Measurements from ENCODE around the gene SPAG7.

SPAG7 gene

GRCh38 chr17:4950075-4950745, 17.4 kb downstream of the SPAG7 start:
- DNase-seq (ENCODE audit: low read depth): no peak

- DNase-seq (ENCODE audit: low read depth): peak; percentile 64
Measured at GRCh38 chr17:4949321-4950074, 18.1 kb downstream of the SPAG7 start.

DNA sequence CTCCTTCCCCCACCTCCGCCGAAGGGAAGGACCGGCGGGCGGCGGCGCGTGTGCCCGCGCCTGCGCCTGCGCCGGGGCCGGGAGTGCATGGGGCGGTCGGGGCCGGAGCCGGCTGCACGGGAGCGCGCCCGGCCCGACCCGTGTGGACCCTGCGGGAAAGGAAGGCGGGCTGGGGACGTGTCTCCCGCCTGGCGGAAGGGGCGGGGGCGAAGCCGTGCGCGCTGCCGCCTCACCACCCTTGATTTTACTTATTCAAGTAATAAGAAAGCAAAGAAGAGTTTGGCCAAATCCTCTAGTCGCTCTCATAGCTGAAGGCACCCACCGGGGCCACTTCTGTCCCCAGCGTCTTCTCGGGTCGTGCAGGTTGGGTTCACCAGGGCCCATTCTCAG, 18.7 kb downstream of the SPAG7 start:
- peak; percentile 77 for DNase-seq (ENCODE audit: low read depth)

DNA sequence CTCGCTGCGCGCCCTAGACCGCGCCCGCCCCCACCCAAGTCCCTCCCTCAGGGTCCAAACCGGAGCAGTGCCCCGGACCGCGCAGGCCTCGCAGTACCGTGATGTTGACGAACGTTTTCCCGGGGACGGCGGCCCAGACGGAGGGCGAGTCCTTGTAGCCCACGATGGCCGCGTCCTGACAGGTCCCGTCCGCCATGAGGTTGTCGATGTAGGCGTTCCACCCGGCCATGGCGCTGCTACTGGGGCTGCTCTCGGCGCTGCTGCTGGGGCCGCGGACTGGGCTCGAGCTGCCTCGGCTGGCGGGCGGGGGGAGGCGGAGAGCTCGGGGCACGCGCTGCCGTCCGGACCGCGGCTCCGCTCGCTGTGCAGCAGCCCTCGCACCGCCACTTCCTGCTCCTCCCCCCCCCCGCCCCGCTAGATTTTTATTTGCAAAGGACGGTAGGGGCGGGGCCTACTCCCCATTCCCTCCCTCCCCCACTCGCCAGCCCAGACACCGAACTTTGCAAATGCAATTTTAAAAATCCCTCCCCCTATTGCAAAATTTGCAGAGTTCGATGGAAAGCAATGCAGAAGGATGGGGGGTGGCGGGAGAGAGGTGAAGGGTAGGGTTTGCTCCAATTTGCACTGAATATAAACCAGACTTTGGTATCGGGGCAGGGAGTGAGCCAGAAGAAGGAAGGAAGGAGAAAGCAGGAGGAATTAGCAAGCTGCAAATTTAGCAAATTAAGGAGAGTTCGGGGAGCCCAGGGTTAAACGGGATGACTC, 19.3 kb downstream of the SPAG7 start, which contains the start of gene PFN1:
Gene PFN1 (minus strand): TSS at position 365 of the 765 bp plus-strand sequence. CDS start 136 bp downstream, at position 229.
- DNase-seq (ENCODE audit: low read depth): peak; percentile 88

- DNase-seq (ENCODE audit: low read depth): peak; percentile 62
Measured at GRCh38 chr17:4947411-4948165, 20.0 kb downstream of the SPAG7 start.

DNA sequence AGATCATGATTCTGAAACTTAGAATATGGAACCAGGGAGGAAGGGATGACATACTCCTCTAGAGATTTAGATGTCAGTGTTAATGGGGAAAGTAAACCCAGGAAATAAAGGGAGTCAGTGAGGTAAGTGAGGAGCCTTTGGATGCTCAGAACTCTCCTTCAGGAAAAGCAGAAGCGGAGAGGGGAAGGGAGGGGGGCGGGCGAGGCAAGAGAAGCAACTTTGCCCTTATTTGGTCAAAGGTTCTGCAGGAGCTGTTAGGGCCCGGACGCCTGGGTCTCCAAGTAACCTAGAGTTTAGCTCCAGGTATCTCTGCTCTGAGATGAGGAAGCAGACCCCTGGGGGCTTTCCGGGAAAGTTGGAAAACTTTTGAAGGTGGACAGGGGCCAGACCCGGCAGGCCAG, 20.6 kb downstream of the SPAG7 start:
- DNase-seq (ENCODE audit: low read depth): no peak

DNA sequence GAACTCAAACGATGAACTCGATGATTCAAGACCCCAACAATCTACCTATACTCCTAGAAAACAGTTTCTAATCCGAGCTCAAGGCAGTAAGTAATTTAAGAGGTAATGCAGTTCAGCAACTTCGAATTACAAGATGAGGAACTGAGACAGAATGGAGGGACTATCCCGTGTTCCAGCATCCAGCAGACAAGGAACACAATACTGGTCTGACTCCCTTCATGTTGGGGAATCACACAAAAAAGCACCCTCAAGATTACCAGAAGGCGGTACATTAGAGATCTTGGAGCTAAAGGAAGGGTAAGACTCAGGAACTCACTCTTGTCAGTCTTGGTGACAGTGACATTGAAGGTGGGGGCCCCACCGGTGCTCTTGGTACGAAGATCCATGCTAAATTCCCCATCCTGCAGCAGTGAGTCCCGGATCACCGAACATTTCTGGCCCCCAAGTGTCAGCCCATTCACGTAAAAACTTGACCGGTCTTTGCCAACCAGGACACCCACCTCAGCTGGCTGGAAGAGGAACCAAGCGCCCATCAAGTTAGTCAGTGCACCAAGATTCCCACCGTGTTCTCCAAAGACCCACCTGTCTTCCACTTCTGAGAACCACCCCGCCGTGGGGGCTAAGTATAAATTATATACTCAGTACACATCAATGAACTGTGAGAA, 21.2 kb downstream of the SPAG7 start:
- no peak for DNase-seq (ENCODE audit: low read depth)

GRCh38 chr17:4945944-4946280, 21.7 kb downstream of the SPAG7 start:
- DNase-seq (ENCODE audit: low read depth): no peak

DNA sequence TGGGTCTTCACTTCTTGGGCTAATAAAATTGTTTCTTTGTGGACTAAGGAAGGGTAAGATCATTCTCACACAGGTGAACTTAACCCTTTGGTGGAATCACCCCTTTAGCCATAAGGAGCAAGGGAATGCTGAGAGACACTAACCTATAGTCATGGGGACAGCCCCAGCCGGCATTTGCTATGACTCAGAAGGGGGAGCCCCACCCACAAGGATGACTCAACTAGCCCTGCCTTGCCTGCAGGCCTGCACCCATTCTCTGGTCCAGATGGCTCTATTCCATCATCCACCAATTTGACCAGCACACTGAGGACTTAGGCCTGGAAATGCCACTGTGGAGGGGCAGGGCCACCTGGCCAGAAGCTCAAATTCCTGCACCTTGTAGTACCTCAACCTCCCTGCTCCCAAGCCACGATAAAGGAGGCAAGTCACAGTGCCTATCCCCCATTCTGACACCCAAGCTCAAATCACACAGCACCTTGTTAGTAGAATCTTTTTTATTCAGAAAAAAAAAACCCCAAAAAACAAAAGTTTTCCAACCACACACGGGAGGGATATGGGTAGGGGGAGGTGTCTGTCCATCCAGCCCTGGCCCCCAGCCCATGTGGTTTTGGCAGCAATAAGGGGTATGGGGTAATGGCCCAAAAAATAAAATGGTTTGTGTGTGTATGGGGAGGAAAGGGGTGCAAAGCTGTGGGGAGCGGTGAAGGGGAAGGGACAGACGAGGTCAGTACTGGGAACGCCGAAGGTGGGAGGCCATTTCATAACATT, 22.3 kb downstream of the SPAG7 start:
- peak; percentile 84 for DNase-seq (ENCODE audit: low read depth)

DNA sequence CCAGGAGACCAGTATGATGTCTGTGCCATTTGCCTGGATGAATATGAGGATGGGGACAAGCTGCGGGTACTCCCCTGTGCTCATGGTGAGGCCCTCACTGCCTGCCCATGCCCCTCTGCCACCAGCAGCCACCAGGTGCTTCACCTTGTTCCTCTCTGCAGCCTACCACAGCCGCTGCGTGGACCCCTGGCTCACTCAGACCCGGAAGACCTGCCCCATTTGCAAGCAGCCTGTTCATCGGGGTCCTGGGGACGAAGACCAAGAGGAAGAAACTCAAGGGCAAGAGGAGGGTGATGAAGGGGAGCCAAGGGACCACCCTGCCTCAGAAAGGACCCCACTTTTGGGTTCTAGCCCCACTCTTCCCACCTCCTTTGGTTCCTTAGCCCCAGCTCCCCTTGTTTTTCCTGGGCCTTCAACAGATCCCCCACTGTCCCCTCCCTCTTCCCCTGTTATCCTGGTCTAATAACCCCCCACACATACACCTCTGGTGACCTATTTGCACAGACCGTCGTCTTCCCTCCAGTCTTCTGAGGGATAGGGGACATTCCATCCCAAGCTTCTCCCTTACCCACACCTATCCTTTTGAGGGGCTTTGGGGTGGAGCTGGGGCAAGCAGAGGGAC, 23.0 kb downstream of the SPAG7 start:
- DNase-seq (ENCODE audit: low read depth): no peak

DNA sequence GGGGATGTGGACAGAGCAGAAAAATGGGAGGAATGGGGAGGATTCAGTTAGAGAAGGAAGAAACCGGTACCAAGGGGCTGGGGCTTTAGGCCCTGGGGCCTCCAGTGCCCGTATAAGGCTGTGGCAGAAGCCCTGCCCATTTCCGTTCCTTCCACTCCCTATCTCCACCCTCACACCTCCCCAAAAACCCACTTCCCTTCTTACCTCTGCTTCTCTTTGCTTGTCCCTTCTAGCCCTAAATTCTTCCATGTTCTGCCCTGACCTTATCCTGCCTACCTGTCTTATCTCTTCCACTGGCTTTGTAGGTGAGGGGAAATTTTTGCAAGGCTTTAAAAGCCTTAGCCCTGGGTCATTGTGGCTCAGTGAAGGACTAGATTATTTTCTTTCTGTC, 23.5 kb downstream of the SPAG7 start:
- no peak for DNase-seq (ENCODE audit: low read depth)

- DNase-seq (ENCODE audit: low read depth): no peak
Measured at GRCh38 chr17:4942760-4943508, 24.7 kb downstream of the SPAG7 start.

GRCh38 chr17:4941319-4941610, 26.4 kb downstream of the SPAG7 start:
- DNase-seq (ENCODE audit: low read depth): no peak

- DNase-seq (ENCODE audit: low read depth): no peak
Measured at GRCh38 chr17:4940555-4941318, 26.9 kb downstream of the SPAG7 start.

GRCh38 chr17:4939796-4940554, 27.6 kb downstream of the SPAG7 start, which contains the start of the genes RNF167 and SLC25A11:
RNF167 (plus strand) TSS chr17:4940268; CDS start chr17:4940910, 642 bp downstream.
SLC25A11 (minus strand) TSS chr17:4940046; CDS start chr17:4939910, 136 bp downstream.
- DNase-seq (ENCODE audit: low read depth): peak; percentile 94

GRCh38 chr17:4939546-4939795, 28.1 kb downstream of the SPAG7 start:
- no peak for DNase-seq (ENCODE audit: low read depth)

DNA sequence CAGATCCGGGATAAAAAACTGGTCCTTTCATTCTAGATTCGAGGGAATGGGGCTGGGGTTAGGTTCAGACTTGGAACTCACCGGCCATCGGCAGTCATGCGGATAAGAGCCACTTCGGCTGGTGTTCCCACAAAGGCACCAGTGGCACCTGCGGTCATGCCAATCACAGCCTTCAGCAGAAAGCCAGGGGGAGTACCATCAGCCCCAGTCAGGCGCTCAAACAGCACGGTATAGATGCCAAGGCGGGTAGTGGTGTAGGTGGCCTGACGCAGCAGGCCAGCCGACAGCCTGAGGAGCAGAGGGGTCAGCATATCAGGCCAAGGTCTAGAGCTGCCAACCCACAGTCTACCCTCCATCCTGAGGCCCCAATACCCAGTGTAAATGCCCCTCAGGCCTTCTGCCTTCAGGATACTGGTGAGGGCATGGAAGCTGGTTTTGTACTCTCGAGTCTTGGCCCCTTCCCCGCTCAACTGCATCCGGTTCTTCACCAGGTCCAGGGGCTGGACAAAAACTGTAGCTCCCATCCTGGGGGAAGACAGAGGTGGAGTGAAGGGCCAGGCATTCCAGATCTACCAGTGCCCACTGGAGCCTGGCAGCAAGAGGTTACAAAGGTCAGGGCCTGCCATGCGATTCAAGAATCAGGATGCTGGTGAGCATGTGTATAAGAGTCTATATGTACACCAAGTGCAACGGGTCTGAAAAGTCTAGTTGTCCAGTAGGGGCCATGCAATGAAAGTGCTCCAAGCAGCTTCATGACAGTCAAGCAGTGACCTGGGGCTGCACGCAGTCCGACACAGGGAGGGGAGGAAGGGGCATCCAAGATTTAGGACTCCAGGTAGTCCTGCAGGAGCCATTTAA, 28.7 kb downstream of the SPAG7 start:
- no peak for DNase-seq (ENCODE audit: low read depth)

Data from activated T-cell treated with anti-CD3 and anti-CD28 coated beads for 24 hours (primary cell).